Measurements from ENCODE around the gene ZNF438.

The ZNF438 gene

GRCh38 chr10:31073996-31074721, 42.5 kb upstream of the ZNF438 start:
- TF ChIP-seq CTCF (IDR thresholded peaks at IDR 0.05), result no peak
- Histone ChIP-seq H3K4me3 (ENCODE audit: low read depth in 1 of 2, low read length in 1 of 2) (no peak overlapping the region), H3K9me3 (no peaks in the 10 kb centered on the region), H3K36me3 (no peaks in the 10 kb centered on the region), H3K27me3 (no peaks in the 10 kb centered on the region), H3K27ac (no peak overlapping the region), H3K4me1 (ENCODE audit: control insufficient read depth in 1 of 2, insufficient read depth in 1 of 2, low read depth in 1 of 2, low read length in 1 of 2) (no peaks in the 10 kb centered on the region)

- H3K36me3 ChIP-seq, result no peaks in the 10 kb centered on the region
- H3K27me3 ChIP-seq, result no peaks in the 10 kb centered on the region
- no peak overlapping the region for H3K4me3 ChIP-seq (ENCODE audit: low read depth in 1 of 2, low read length in 1 of 2)
- no peak for TF ChIP-seq CTCF (IDR thresholded peaks at IDR 0.05)
- no peaks in the 10 kb centered on the region for H3K4me1 ChIP-seq (ENCODE audit: control insufficient read depth in 1 of 2, insufficient read depth in 1 of 2, low read depth in 1 of 2, low read length in 1 of 2)
- H3K9me3 ChIP-seq, result no peaks in the 10 kb centered on the region
- no peak overlapping the region for H3K27ac ChIP-seq
Observed at GRCh38 chr10:31073211-31073610, 41.5 kb upstream of the ZNF438 start.

GRCh38 chr10:31072451-31072850, 40.8 kb upstream of the ZNF438 start:
- Histone ChIP-seq H3K4me1 (ENCODE audit: control insufficient read depth in 1 of 2, insufficient read depth in 1 of 2, low read depth in 1 of 2, low read length in 1 of 2) (no peaks in the 10 kb centered on the region), H3K27ac (no peak overlapping the region), H3K9me3 (no peaks in the 10 kb centered on the region), H3K36me3 (no peaks in the 10 kb centered on the region), H3K4me3 (ENCODE audit: low read depth in 1 of 2, low read length in 1 of 2) (no peak overlapping the region), H3K27me3 (no peaks in the 10 kb centered on the region)
- no peak for TF ChIP-seq CTCF (IDR thresholded peaks at IDR 0.05)

- no peak overlapping the region for H3K4me3 ChIP-seq (ENCODE audit: low read depth in 1 of 2, low read length in 1 of 2)
- no peak for TF ChIP-seq CTCF (IDR thresholded peaks at IDR 0.05)
- H3K27ac ChIP-seq, result no peak overlapping the region
- no peaks in the 10 kb centered on the region for H3K4me1 ChIP-seq (ENCODE audit: control insufficient read depth in 1 of 2, insufficient read depth in 1 of 2, low read depth in 1 of 2, low read length in 1 of 2)
- no peaks in the 10 kb centered on the region for H3K36me3 ChIP-seq
- H3K27me3 ChIP-seq, result no peaks in the 10 kb centered on the region
- no peaks in the 10 kb centered on the region for H3K9me3 ChIP-seq
Observed at GRCh38 chr10:31071232-31072005, 39.8 kb upstream of the ZNF438 start.

- no peak for TF ChIP-seq CTCF (IDR thresholded peaks at IDR 0.05)
- Histone ChIP-seq H3K27ac (no peak overlapping the region), H3K9me3 (no peaks in the 10 kb centered on the region)
Observed at GRCh38 chr10:31070691-31071090, 39.0 kb upstream of the ZNF438 start.

More at GRCh38 chr10:31070691-31071090, 39.0 kb upstream of the ZNF438 start:
- no peaks in the 10 kb centered on the region for H3K36me3 ChIP-seq
- no peaks in the 10 kb centered on the region for H3K4me1 ChIP-seq (ENCODE audit: control insufficient read depth in 1 of 2, insufficient read depth in 1 of 2, low read depth in 1 of 2, low read length in 1 of 2)
- H3K27me3 ChIP-seq, result no peaks in the 10 kb centered on the region
- no peak overlapping the region for H3K4me3 ChIP-seq (ENCODE audit: low read depth in 1 of 2, low read length in 1 of 2)

Data from neutrophil (primary cell).